Naive thymus-derived CD8-positive, alpha-beta T cell (primary cell): Measurements from ENCODE around the gene LY86. TPM values are rescaled to one million over a fixed set of nuclear protein-coding genes. Genes with fewer than 3 reads are reported as not detected.

ENCODE experiments used
- ATAC-seq, 2 donors: fragments of 150-1000 bp; cut with Tn5 transposase in 1 of 2; sonication (Bioruptor Pico), chemical (Tn5 transposase) in 1 of 2; 1 replicate in 1 of 2; 2 replicates in 1 of 2; pipeline ENCODE4 v1.10.0; 2021; ENCODE audit warnings: mild to moderate bottlenecking in 2 of 2, moderate library complexity in 2 of 2
- POLR2A ChIA-PET: fragments of 350-600 bp; sonication (Branson Sonifier 250); formaldehyde crosslinking; loops from one replicate; lab custom pipeline; 2021; ENCODE audit warnings: antibody characterized with exemption; lab: Charles Lee
- DNase-seq, 10 donors: peaks; one replicate each; pipeline versions ENCODE4 v3.0.0 to v3.0.0-alpha.2; 2020 to 2022
- H3K27ac Mint-ChIP-seq, 10 donors: one replicate each; pipeline ENCODE4 v1.8.0; 2020 to 2022; ENCODE audit warnings: mild to moderate bottlenecking in 10 of 10, mixed read lengths in 10 of 10, moderate library complexity in 4 of 10, inconsistent platforms in 1 of 10
- H3K27me3 Mint-ChIP-seq, 5 donors: one replicate each; pipeline ENCODE4 v1.8.0; 2021 to 2022; ENCODE audit warnings: mixed read lengths in 5 of 5
- H3K36me3 Mint-ChIP-seq, 3 donors: one replicate each; pipeline ENCODE4 v1.8.0; 2020 to 2022; ENCODE audit warnings: mixed read lengths in 3 of 3, mild to moderate bottlenecking in 2 of 3, inconsistent platforms in 1 of 3
- H3K4me1 Mint-ChIP-seq, 4 donors: one replicate each; pipeline ENCODE4 v1.8.0; 2021 to 2022; ENCODE audit warnings: mixed read lengths in 4 of 4
- H3K4me3 Mint-ChIP-seq, 10 donors: one replicate each; pipeline ENCODE4 v1.8.0; 2020 to 2022; ENCODE audit warnings: mild to moderate bottlenecking in 10 of 10, mixed read lengths in 10 of 10, moderate library complexity in 6 of 10, inconsistent platforms in 1 of 10
- H3K9me3 Mint-ChIP-seq, 9 donors: one replicate each; pipeline ENCODE4 v1.8.0; 2020 to 2022; ENCODE audit warnings: mixed read lengths in 9 of 9, mild to moderate bottlenecking in 3 of 9, inconsistent platforms in 1 of 9, moderate library complexity in 1 of 9
- polyA plus RNA-seq, 3 donors: library from polyadenylated mRNA; unstranded; fragments of 300-500 nt; fragmentation: Illumina TruSeq; gene quantifications; one replicate each; pipeline ENCODE4 v1.2.3, GENCODE V29; 2021
- total RNA-seq, 8 experiments: library from RNA in 2 of 8; stranded (reverse) in 2 of 8; gene quantifications; one replicate each; pipeline ENCODE4 v1.2.3 and lab custom pipeline; 2021 to 2026

Gene LY86
- total and polyA plus RNA-seq, 5 experiments from 2014 or later: 2.2 to 7.0 (median 6.0) TPM

GRCh38 chr6:6579281-6579680 lies 9.2 kb upstream of the LY86 start:
- H3K36me3 Mint-ChIP-seq: peaks cover 0 to 12% (median 0%) of the 10 kb centered on the region in 3 donors
- POLR2A ChIA-PET: no interaction called here
- peak overlapping the region in 8 of 10 donors; percentile 20 to 95 (median 79) for H3K27ac Mint-ChIP-seq
- ATAC-seq: no peak
- H3K4me1 Mint-ChIP-seq: peaks cover 14 to 38% (median 28%) of the 10 kb centered on the region in 4 donors
- peaks cover 0 to 17% (median 3%) of the 10 kb centered on the region in 9 donors for H3K9me3 Mint-ChIP-seq
- DNase-seq: no peak
- H3K4me3 Mint-ChIP-seq: peak overlapping the region in 2 of 10 donors; percentile 1 to 13
- H3K27me3 Mint-ChIP-seq: no peaks in the 10 kb centered on the region

DNA sequence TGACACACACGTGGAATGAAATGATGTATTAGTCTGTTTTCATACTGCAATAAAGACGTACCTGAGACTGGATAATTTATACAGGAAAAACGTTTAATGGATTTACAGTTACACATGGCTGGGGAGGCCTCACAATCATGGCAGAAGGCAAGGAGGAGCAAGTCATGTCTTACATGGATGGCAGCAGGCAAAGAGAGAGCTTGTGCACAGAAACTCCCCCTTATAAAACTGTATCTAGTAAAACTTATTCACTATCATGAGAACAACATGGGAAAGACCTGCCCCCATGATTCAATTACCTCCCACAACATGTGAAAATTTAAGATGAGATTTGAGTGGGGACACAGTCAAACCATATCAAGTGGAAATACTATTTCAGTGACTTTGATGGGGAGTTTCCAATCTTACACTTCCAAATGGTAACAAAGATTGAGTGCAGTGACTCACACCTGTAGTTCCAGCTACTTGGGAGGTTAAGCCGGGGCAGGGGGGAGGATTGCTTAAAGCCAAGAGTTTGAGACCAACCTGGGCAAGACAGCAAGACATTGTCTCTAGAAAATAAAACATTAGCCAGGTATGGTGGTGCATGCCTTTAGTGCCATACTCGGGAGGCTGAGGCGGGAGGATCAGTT lies 8.2 kb upstream of the LY86 start:
- Mint-ChIP-seq H3K9me3 (peaks cover 0 to 11% (median 2%) of the 10 kb centered on the region in 9 donors), H3K36me3 (peaks cover 0 to 7% (median 0%) of the 10 kb centered on the region in 3 donors), H3K27ac (peak overlapping the region in 9 of 10 donors; percentile 38 to 95 (median 90)), H3K4me1 (peaks cover 20 to 48% (median 36%) of the 10 kb centered on the region in 4 donors), H3K27me3 (no peaks in the 10 kb centered on the region), H3K4me3 (peak overlapping the region in 1 of 10 donors; percentile 51)
- POLR2A ChIA-PET: interaction anchor here (0.5 to 2.4 kb wide), 4 partner anchors 31 to 634 kb away, joined by 3 to 11 read pairs (median 3); no protein-coding TSS in a partner anchor
- ATAC-seq: no peak
- DNase-seq: no peak

DNA sequence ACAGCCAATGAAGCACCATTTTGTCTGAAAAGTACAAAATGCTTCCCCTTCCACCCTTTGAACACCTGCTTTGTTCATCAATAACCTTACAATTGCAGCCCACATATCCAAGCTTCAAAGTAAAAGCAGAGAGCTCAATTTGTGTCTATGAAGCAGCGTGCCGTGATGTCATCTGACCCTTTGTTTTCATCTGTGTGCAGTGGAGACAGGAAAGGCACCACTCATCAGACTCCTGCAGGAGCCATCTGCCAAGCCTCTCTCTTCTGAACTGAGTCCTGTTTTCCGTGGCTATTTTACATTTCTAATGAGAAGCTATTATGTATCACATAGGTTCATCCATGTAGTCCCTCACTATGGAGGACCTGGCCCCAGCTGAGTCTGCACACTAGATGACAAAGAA lies 7.5 kb upstream of the LY86 start:
- ATAC-seq (peak; percentile 92 to 93), DNase-seq (peak in 6 of 10 donors; percentile 17 to 62 (median 46))
- peaks cover 20 to 48% (median 36%) of the 10 kb centered on the region in 4 donors for H3K4me1 Mint-ChIP-seq

DNA sequence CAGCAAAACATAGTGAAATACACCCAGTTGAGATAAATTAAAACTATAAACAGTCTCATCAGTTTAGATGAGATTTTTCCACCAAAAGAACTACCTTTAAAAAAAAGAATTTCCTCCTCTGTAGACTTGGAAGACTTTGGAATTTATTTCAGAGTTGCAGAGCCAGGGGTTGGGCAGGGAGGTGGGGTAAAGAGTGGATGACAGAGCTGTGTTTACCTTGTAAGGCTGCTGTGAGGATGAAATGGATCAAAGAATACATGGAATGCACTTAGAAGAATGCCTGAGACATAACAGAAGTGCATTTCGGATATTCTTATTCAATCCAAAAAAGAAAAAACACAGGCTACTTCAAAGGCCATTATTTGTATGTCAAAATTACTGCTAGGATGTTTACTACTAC lies 6.4 kb upstream of the LY86 start:
- H3K27me3 Mint-ChIP-seq: no peaks in the 10 kb centered on the region
- H3K4me3 Mint-ChIP-seq: no peak overlapping the region
- POLR2A ChIA-PET: interaction anchor here (2.4 kb wide), 1 partner anchor 29 kb away, joined by 11 read pairs; no protein-coding TSS in a partner anchor
- H3K9me3 Mint-ChIP-seq: peaks cover 0 to 11% (median 2%) of the 10 kb centered on the region in 9 donors
- no peak for ATAC-seq
- H3K27ac Mint-ChIP-seq: peak overlapping the region in 6 of 10 donors; percentile 34 to 95 (median 61)
- DNase-seq: no peak
- peaks cover 20 to 54% (median 41%) of the 10 kb centered on the region in 4 donors for H3K4me1 Mint-ChIP-seq
- peaks cover 0 to 7% (median 0%) of the 10 kb centered on the region in 3 donors for H3K36me3 Mint-ChIP-seq

More for the DNA sequence above, 7.5 kb upstream of the LY86 start:
- Mint-ChIP-seq H3K9me3 (peaks cover 0 to 11% (median 2%) of the 10 kb centered on the region in 9 donors), H3K27ac (peak overlapping the region in 9 of 10 donors; percentile 33 to 95 (median 90)), H3K27me3 (no peaks in the 10 kb centered on the region), H3K4me3 (peak overlapping the region in 1 of 10 donors; percentile 38), H3K36me3 (peaks cover 0 to 7% (median 0%) of the 10 kb centered on the region in 3 donors)
- POLR2A ChIA-PET: interaction anchor here (0.5 to 2.4 kb wide), 4 partner anchors 8 to 88 kb away, joined by 3 to 11 read pairs (median 3); no protein-coding TSS in a partner anchor

DNA sequence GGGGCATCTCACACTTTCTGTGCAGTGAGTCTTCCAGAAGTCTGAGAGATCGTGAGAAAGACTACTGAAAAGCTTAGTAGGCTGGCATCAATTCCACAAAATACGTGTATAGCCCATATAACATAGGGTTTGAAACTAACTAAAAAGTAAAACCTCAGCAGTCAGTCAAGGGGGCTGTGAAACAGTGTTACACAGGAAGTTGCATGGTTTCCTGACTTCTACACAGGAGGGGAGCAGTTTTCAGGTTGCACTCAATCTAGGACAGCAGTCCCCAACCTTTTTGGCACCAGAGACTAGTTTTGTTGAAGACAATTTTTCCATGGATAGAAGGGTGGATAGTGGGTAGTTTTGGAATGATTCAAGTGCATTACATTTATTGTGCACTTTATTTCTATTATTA lies 4.7 kb upstream of the LY86 start:
- POLR2A ChIA-PET: interaction anchor here (1.1 kb wide), 1 partner anchor 75 kb away, joined by 4 read pairs; no protein-coding TSS in a partner anchor
- Mint-ChIP-seq H3K27ac (peak overlapping the region in 8 of 10 donors; percentile 3 to 87 (median 70)), H3K9me3 (peaks cover 0 to 11% (median 2%) of the 10 kb centered on the region in 9 donors), H3K4me3 (peak overlapping the region in 6 of 10 donors; percentile 26 to 44 (median 42)), H3K36me3 (peaks cover 0 to 7% (median 0%) of the 10 kb centered on the region in 3 donors), H3K27me3 (no peaks in the 10 kb centered on the region), H3K4me1 (peaks cover 23 to 70% (median 56%) of the 10 kb centered on the region in 4 donors)
- DNase-seq: peak in 3 of 10 donors; percentile 39 to 43 (median 40)
- peak in 1 of 2 donors; percentile 24 for ATAC-seq

GRCh38 chr6:6584310-6585002 lies 4.1 kb upstream of the LY86 start:
- Mint-ChIP-seq H3K27ac (peak overlapping the region in 9 of 10 donors; percentile 36 to 87 (median 70)), H3K9me3 (peaks cover 0 to 11% (median 2%) of the 10 kb centered on the region in 9 donors), H3K4me3 (peak overlapping the region in 2 of 10 donors; percentile 26 to 28), H3K36me3 (peaks cover 0 to 7% (median 0%) of the 10 kb centered on the region in 3 donors), H3K4me1 (peaks cover 26 to 70% (median 59%) of the 10 kb centered on the region in 4 donors), H3K27me3 (no peaks in the 10 kb centered on the region)
- DNase-seq (no peak), ATAC-seq (no peak)
- POLR2A ChIA-PET: interaction anchor here (1.1 kb wide), 1 partner anchor 74 kb away, joined by 4 read pairs; no protein-coding TSS in a partner anchor

- Mint-ChIP-seq H3K4me3 (no peak overlapping the region), H3K9me3 (peaks cover 0 to 6% (median 0%) of the 10 kb centered on the region in 9 donors), H3K36me3 (peaks cover 0 to 3% (median 0%) of the 10 kb centered on the region in 3 donors), H3K27me3 (no peaks in the 10 kb centered on the region), H3K4me1 (peaks cover 25 to 70% (median 59%) of the 10 kb centered on the region in 4 donors), H3K27ac (peak overlapping the region in 9 of 10 donors; percentile 4 to 87 (median 43))
- ATAC-seq (no peak), DNase-seq (no peak)
- POLR2A ChIA-PET: no interaction called here
These were observed 3.6 kb upstream of the LY86 start for GRCh38 chr6:6585003-6585311.

DNA sequence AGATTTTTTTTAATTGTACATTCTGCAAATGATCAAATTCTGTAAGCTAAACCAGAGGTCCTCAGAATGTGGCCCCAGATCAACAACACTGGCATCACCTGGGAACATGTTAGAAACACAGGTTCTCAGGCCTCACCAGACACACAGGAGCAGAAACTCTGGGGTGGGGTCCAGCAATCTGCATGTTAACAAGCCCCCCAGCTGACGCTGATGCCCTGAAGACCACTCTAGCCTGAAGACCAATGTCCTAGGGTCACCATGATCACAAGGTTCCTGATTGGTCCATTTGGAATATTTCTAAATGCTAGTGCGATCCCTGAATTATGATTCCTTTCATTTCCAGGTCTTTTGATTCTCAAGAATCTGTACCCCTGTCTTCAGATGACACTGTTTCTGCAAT lies 2.4 kb upstream of the LY86 start:
- peak overlapping the region in 8 of 10 donors; percentile 90 to 99 (median 97) for H3K27ac Mint-ChIP-seq
- H3K4me3 Mint-ChIP-seq: peak overlapping the region in 1 of 10 donors; percentile 90
- no peaks in the 10 kb centered on the region for H3K36me3 Mint-ChIP-seq
- peaks cover 21 to 70% (median 59%) of the 10 kb centered on the region in 4 donors for H3K4me1 Mint-ChIP-seq
- DNase-seq (no peak), ATAC-seq (no peak)
- H3K27me3 Mint-ChIP-seq: no peaks in the 10 kb centered on the region
- peaks cover 0 to 2% (median 0%) of the 10 kb centered on the region in 9 donors for H3K9me3 Mint-ChIP-seq
- POLR2A ChIA-PET: interaction anchor here (1.4 to 1.9 kb wide), 2 partner anchors 20 to 27 kb away, joined by 5 to 6 read pairs; no protein-coding TSS in a partner anchor

DNA sequence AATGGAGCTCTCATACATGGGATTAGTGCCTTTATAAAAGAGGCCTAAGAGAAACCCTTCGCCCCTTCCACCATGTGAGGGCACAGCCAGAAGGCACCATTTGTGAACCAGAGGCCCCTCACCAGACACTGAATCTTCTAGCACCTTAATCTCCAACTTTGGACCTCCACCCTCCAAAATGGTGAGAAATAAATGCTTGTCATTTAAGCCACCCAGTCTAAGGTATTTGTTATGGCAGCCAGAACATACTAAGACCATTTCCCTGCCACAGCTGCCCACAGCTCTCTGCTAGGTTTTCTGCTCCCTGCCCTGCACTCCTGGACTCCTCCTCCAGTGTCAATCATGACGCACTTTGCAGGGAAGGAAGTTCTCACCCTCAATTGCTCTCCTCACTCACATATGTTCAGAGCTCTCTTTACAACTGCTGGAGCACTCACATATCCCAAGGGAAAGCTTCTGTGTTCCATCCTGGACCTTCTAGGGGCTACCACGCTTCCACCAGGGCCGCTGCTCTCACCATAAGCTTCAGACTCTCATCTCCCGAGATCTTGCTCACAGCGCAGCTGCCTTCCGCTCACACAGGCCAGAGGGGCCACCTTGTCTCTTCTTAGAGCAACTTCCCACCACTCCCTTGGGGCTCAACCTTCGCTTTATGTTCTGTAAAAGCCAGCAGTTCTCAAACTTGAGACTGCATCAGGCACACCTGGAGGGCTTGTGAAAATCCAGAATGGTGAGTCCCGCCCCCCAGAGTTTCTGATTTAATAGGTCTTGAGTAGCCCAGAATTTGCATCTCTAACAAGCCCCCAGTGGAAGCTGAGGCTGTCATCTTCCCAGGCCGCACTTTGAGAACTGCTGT lies 1.6 kb upstream of the LY86 start:
- POLR2A ChIA-PET: interaction anchor here (0.7 to 1.9 kb wide), 7 partner anchors 10 to 72 kb away, joined by 3 to 6 read pairs (median 5); no protein-coding TSS in a partner anchor
- H3K27ac Mint-ChIP-seq: peak overlapping the region in 9 of 10 donors; percentile 15 to 99 (median 97)
- peaks cover 0 to 2% (median 0%) of the 10 kb centered on the region in 9 donors for H3K9me3 Mint-ChIP-seq
- H3K4me1 Mint-ChIP-seq: peaks cover 27 to 76% (median 62%) of the 10 kb centered on the region in 4 donors
- H3K4me3 Mint-ChIP-seq: peak overlapping the region; percentile 30 to 90 (median 80)
- no peaks in the 10 kb centered on the region for H3K36me3 Mint-ChIP-seq
- peak in 1 of 2 donors; percentile 30 for ATAC-seq
- no peaks in the 10 kb centered on the region for H3K27me3 Mint-ChIP-seq
- DNase-seq: peak in 1 of 10 donors; percentile 30

GRCh38 chr6:6587696-6588063 lies 840 bp upstream of the LY86 start:
- Mint-ChIP-seq H3K27ac (peak overlapping the region in 8 of 10 donors; percentile 90 to 99 (median 96)), H3K27me3 (no peaks in the 10 kb centered on the region), H3K36me3 (no peaks in the 10 kb centered on the region), H3K4me1 (peaks cover 33 to 83% (median 70%) of the 10 kb centered on the region in 4 donors), H3K9me3 (peaks cover 0 to 2% (median 0%) of the 10 kb centered on the region in 9 donors), H3K4me3 (peak overlapping the region; percentile 56 to 90 (median 80))
- POLR2A ChIA-PET: interaction anchor here (1.0 to 1.9 kb wide), 4 partner anchors 9 to 72 kb away, joined by 3 to 5 read pairs (median 5); no protein-coding TSS in a partner anchor
- ATAC-seq (no peak), DNase-seq (no peak)
